ENCODE data around the gene MAP7.

GRCh38 chr6:136562211-136562610 lies 12.0 kb upstream of the MAP7 start:
- TF ChIP-seq POLR2A (IDR thresholded peaks at IDR 0.05; ENCODE audit: low read depth, low read length), result no peak
- no peak for TF ChIP-seq POLR2AphosphoS5 (IDR thresholded peaks at IDR 0.05; ENCODE audit: low read depth, low read length)

All from GM12892 (cell line).